Activated CD4-positive, alpha-beta T cell treated with anti-CD3 and anti-CD28 coated beads, Interleukin-2, amount 50 U/mL, for 1 hour (primary cell): ENCODE measurements around the gene COL4A6.

Source experiments
- DNase-seq: peaks from one replicate; pipeline ENCODE4 v3.0.0-alpha.2; 2020

The COL4A6 gene

GRCh38 chrX:108323751-108324150, 114.5 kb downstream of the COL4A6 start:
- no peak for DNase-seq

- DNase-seq: no peak
Observed at GRCh38 chrX:108322234-108322633, 116.0 kb downstream of the COL4A6 start.

GRCh38 chrX:108316456-108316855, 121.8 kb downstream of the COL4A6 start:
- no peak for DNase-seq

- no peak for DNase-seq
Observed at GRCh38 chrX:108313669-108314068, 124.6 kb downstream of the COL4A6 start.

GRCh38 chrX:108312957-108313356, 125.3 kb downstream of the COL4A6 start:
- DNase-seq: no peak

- no peak for DNase-seq
Observed at GRCh38 chrX:108312011-108312410, 126.2 kb downstream of the COL4A6 start.

- DNase-seq: no peak
Observed at GRCh38 chrX:108310506-108310905, 127.7 kb downstream of the COL4A6 start.

GRCh38 chrX:108309144-108309543, 129.1 kb downstream of the COL4A6 start:
- no peak for DNase-seq

- DNase-seq: no peak
Observed at GRCh38 chrX:108307132-108308085, 130.8 kb downstream of the COL4A6 start.

- no peak for DNase-seq
Observed at GRCh38 chrX:108306086-108306485, 132.1 kb downstream of the COL4A6 start.

- DNase-seq: no peak
Observed at GRCh38 chrX:108304757-108305156, 133.5 kb downstream of the COL4A6 start.

- no peak for DNase-seq
Observed at GRCh38 chrX:108304210-108304609, 134.0 kb downstream of the COL4A6 start.

GRCh38 chrX:108303682-108304081, 134.5 kb downstream of the COL4A6 start:
- no peak for DNase-seq

- DNase-seq: no peak
Observed at GRCh38 chrX:108299704-108300103, 138.5 kb downstream of the COL4A6 start.

- no peak for DNase-seq
Observed at GRCh38 chrX:108299101-108299591, 139.1 kb downstream of the COL4A6 start.

- DNase-seq: no peak
Observed at GRCh38 chrX:108298165-108298602, 140.0 kb downstream of the COL4A6 start.

GRCh38 chrX:108297290-108297689, 140.9 kb downstream of the COL4A6 start:
- DNase-seq: no peak

GRCh38 chrX:108292053-108292452, 146.2 kb downstream of the COL4A6 start:
- no peak for DNase-seq

GRCh38 chrX:108285918-108286317, 152.3 kb downstream of the COL4A6 start:
- DNase-seq: no peak

GRCh38 chrX:108285356-108285755, 152.9 kb downstream of the COL4A6 start:
- DNase-seq: no peak

- DNase-seq: no peak
Observed at GRCh38 chrX:108275732-108276131, 162.5 kb downstream of the COL4A6 start.

GRCh38 chrX:108271397-108271787, 166.8 kb downstream of the COL4A6 start:
- no peak for DNase-seq

- no peak for DNase-seq
Observed at GRCh38 chrX:108270739-108271396, 167.4 kb downstream of the COL4A6 start.

- DNase-seq: no peak
Observed at GRCh38 chrX:108270280-108270679, 167.9 kb downstream of the COL4A6 start.
